ENCODE results near the gene ANGPTL7. TPM values are rescaled to one million over a fixed set of nuclear protein-coding genes. Genes with fewer than 3 reads are reported as not detected.

ANGPTL7 gene
- total and polyA plus RNA-seq, 2 of the 8 experiments (the other 6 are each of a cell fraction or from before 2014, with no cell fraction given) = not detected

DNA sequence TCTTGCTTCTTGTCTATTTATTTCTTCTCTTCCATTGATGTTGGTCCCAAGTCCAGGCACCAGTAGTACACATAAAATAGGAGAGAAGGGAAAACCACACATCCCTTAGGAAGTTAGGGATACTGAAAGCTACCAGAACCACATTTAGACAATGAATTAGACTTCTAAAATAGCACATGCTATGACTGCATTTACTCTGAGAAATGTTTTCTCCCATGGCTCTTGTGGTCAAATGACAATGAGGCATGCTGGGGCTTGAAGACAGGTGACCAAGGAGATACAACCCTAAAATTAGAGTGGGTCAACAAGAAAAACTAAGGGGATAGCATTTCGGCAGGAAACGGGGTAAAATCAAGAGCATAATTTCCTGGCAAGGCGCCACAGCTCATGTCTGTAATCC lies 56.1 kb downstream of the ANGPTL7 start:
- no peak overlapping the region for H2BK12ac ChIP-seq (ENCODE audit: low read depth, low read length)
- peaks cover 23 to 57% (median 48%) of the 10 kb centered on the region in 4 experiments for H3K36me3 ChIP-seq (ENCODE audit: control insufficient read depth in 2 of 4, insufficient read depth in 4 of 4, low read length in 3 of 4)
- no peak for FAIRE-seq

More for the DNA sequence above, 56.1 kb downstream of the ANGPTL7 start:
- CTCF ChIA-PET (ENCODE audit: partially characterized antibody) = interaction anchor here (0.6 to 1.4 kb wide), 2 partner anchors 42 to 198 kb away, joined by 3 read pairs; partner anchors contain the start of gene MASP2
- H2AK5ac ChIP-seq (ENCODE audit: low read depth, low read length) = no peak overlapping the region
- H3K23ac ChIP-seq (ENCODE audit: insufficient read length) = no peak overlapping the region
- H3K4me3 ChIP-seq (ENCODE audit: extremely low read depth in 1 of 4, insufficient read depth in 2 of 4, low read depth in 3 of 4, low read length in 4 of 4) = no peak overlapping the region
- 90% methylated on average over 3 of the region's 3 CpGs; no CpG with 5 or more reads in 1 of the 2 experiments for WGBS, 2 experiments (ENCODE audit: extremely low coverage in 1 of 2, insufficient coverage in 1 of 2, insufficient read length in 1 of 2, insufficient replicate concordance in 2 of 2, low coverage in 1 of 2, low lambda C conversion rate in 2 of 2, missing lambda C conversion rate in 1 of 2)
- no peak for DNase-seq (ENCODE audit: low read depth in 1 of 2, low spot score in 2 of 2)
- no peak overlapping the region for H2BK5ac ChIP-seq (ENCODE audit: low read depth, low read length)
- H4K8ac ChIP-seq (ENCODE audit: extremely low read depth, insufficient read depth, low read length) = no peak overlapping the region
- no peak overlapping the region for H4K5ac ChIP-seq (ENCODE audit: insufficient read length, low read depth, low read length)
- no peaks in the 10 kb centered on the region; the same call in 1 of the 2 replicates for H3K79me1 ChIP-seq (ENCODE audit: low read depth, low read length)
- no peak overlapping the region for H2AFZ ChIP-seq (ENCODE audit: low read length)
- TF ChIP-seq SP1 (IDR thresholded peaks at IDR 0.05; ENCODE audit: low read depth, low read length) (no peak), SP4 (IDR thresholded peaks at IDR 0.05; ENCODE audit: low read length) (no peak), CREB1 (IDR thresholded peaks at IDR 0.05) (no peak), EP300 (IDR thresholded peaks at IDR 0.05; ENCODE audit: borderline replicate concordance in 1 of 2, low read depth in 2 of 2, low read length in 2 of 2) (no peak), YY1 (IDR thresholded peaks at IDR 0.05; ENCODE audit: low read depth, low read length) (no peak), POLR2AphosphoS5 (IDR thresholded peaks at IDR 0.05; ENCODE audit: low read depth, low read length) (no peak), E2F6 (IDR thresholded peaks at IDR 0.05) (no peak), SIRT6 (IDR thresholded peaks at IDR 0.05; ENCODE audit: low read length) (no peak), JUND (IDR thresholded peaks at IDR 0.05; ENCODE audit: low read length) (no peak)
- TF ChIP-seq, protein P1, sequence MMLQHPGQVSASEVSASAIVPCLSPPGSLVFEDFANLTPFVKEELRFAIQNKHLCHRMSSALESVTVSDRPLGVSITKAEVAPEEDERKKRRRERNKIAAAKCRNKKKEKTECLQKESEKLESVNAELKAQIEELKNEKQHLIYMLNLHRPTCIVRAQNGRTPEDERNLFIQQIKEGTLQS (IDR thresholded peaks at IDR 0.05; ENCODE audit: insufficient read depth, low read depth, low read length) = no peak
- TF ChIP-seq, protein P2, sequence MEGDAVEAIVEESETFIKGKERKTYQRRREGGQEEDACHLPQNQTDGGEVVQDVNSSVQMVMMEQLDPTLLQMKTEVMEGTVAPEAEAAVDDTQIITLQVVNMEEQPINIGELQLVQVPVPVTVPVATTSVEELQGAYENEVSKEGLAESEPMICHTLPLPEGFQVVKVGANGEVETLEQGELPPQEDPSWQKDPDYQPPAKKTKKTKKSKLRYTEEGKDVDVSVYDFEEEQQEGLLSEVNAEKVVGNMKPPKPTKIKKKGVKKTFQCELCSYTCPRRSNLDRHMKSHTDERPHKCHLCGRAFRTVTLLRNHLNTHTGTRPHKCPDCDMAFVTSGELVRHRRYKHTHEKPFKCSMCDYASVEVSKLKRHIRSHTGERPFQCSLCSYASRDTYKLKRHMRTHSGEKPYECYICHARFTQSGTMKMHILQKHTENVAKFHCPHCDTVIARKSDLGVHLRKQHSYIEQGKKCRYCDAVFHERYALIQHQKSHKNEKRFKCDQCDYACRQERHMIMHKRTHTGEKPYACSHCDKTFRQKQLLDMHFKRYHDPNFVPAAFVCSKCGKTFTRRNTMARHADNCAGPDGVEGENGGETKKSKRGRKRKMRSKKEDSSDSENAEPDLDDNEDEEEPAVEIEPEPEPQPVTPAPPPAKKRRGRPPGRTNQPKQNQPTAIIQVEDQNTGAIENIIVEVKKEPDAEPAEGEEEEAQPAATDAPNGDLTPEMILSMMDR (IDR thresholded peaks at IDR 0.05; ENCODE audit: control extremely low read depth in 1 of 3, insufficient read depth in 1 of 3, low read depth in 1 of 3, low read length in 3 of 3) = no peak
- no peak overlapping the region for H3K9ac ChIP-seq (replicated peaks in 1 of 4; ENCODE audit: extremely low read depth in 1 of 4, low read depth in 3 of 4, low read length in 3 of 4)
- H4K91ac ChIP-seq (replicated peaks; ENCODE audit: insufficient read length, low read length) = no peak overlapping the region
- H2BK20ac ChIP-seq (ENCODE audit: low read length) = no peak overlapping the region
- H3K27me3 ChIP-seq (replicated peaks in 1 of 4; ENCODE audit: control insufficient read depth in 3 of 4, extremely low read depth in 1 of 4, insufficient read depth in 3 of 4, low read length in 3 of 4) = no peaks in the 10 kb centered on the region
- no peaks in the 10 kb centered on the region; a peak in 1 of 4 replicates for H3K9me3 ChIP-seq (ENCODE audit: insufficient read depth in 2 of 2, low read depth in 1 of 2, low read length in 1 of 2)
- peaks cover 0 to 7% of the 10 kb centered on the region in 2 experiments for H4K20me1 ChIP-seq (replicated peaks in 1 of 2; ENCODE audit: control insufficient read depth in 1 of 2, insufficient read depth in 2 of 2, low read length in 2 of 2)
- H3K56ac ChIP-seq (replicated peaks; ENCODE audit: insufficient read length, low read depth, low read length) = no peak overlapping the region
- no peak overlapping the region for H2BK120ac ChIP-seq (replicated peaks; ENCODE audit: low read depth, low read length)
- no peak overlapping the region for H2BK15ac ChIP-seq (ENCODE audit: low read length)
- no peak overlapping the region for H3K4ac ChIP-seq (replicated peaks; ENCODE audit: insufficient read length, low read depth, low read length)
- H3K14ac ChIP-seq (ENCODE audit: insufficient read length) = no peak overlapping the region
- POLR2A ChIA-PET (ENCODE audit: partially characterized antibody) = interaction anchor here (0.6 kb wide), 1 partner anchor 10 kb away, joined by 3 read pairs; no protein-coding TSS in a partner anchor
- H3K4me1 ChIP-seq (replicated peaks in 1 of 4; ENCODE audit: control insufficient read depth in 3 of 4, insufficient read depth in 4 of 4, low read length in 3 of 4) = no peaks in the 10 kb centered on the region
- no peaks in the 10 kb centered on the region for H3K23me2 ChIP-seq (ENCODE audit: low read depth, low read length)
- H3K4me2 ChIP-seq (ENCODE audit: insufficient read depth in 1 of 2, low read depth in 2 of 2, low read length in 2 of 2) = no peak overlapping the region
- no peaks in the 10 kb centered on the region for H3K79me2 ChIP-seq (ENCODE audit: control insufficient read depth in 1 of 2, insufficient read depth in 2 of 2, low read length in 2 of 2)
- H3K18ac ChIP-seq (ENCODE audit: extremely low read depth, low read length) = no peak overlapping the region
- H3K27ac ChIP-seq (ENCODE audit: low read depth, low read length) = no peak overlapping the region

Data from H1 (cell line).